SU-DHL-6 (cell line): Measurements from ENCODE around the gene NPAS2.

ENCODE experiments used
- H2AFZ ChIP-seq: fragments of 200-600 bp; sonication (generic); 2 replicates; pipeline ENCODE4 v1.6.1; 2014; ENCODE audit warnings: low read depth, mild to moderate bottlenecking, moderate library complexity, mixed read lengths, antibody characterized with exemption, low read length; ENCODE audit not compliant: severe bottlenecking
- H3F3A ChIP-seq: fragments of 200-600 bp; shearing (Covaris generic); 2 replicates; pipeline ENCODE4 v1.6.0; 2016; ENCODE audit warnings: antibody characterized with exemption, mild to moderate bottlenecking; ENCODE audit not compliant: insufficient read depth
- H3K27ac ChIP-seq: fragments of 200-600 bp; sonication (generic); 2 replicates; pipeline ENCODE4 v1.5.1; 2016; ENCODE audit warnings: low read depth, mild to moderate bottlenecking, low read length, moderate library complexity, mixed read lengths
- H3K27me3 ChIP-seq: fragments of 200-600 bp; sonication (generic), shearing (Covaris generic); 2 replicates; pipeline ENCODE4 v1.6.0; 2014; ENCODE audit warnings: mild to moderate bottlenecking, low read length
- H3K36me3 ChIP-seq: fragments of 200-600 bp; sonication (generic); 2 replicates; pipeline ENCODE4 v1.6.1; 2014; ENCODE audit warnings: mild to moderate bottlenecking, low read length, mixed read lengths
- H3K4me2 ChIP-seq: fragments of 300-600, 200-600 bp; shearing (Covaris generic), sonication (generic); 2 replicates; pipeline ENCODE4 v1.6.0; 2014; ENCODE audit warnings: low read length, low read depth, mild to moderate bottlenecking; ENCODE audit not compliant: poor library complexity, severe bottlenecking
- H3K4me3 ChIP-seq: fragments of 200-600 bp; sonication (generic); 2 replicates; pipeline ENCODE4 v1.5.1; 2014; ENCODE audit warnings: antibody characterized with exemption, low read length, mild to moderate bottlenecking, mixed read lengths; ENCODE audit not compliant: insufficient read depth, poor library complexity, severe bottlenecking
- H3K79me2 ChIP-seq: fragments of 200-600 bp; sonication (generic); 2 replicates; pipeline ENCODE4 v1.6.1; 2014; ENCODE audit warnings: mild to moderate bottlenecking, low read length, moderate library complexity; ENCODE audit not compliant: insufficient read depth
- H3K9ac ChIP-seq: fragments of 200-600 bp; sonication (generic); 2 replicates; pipeline ENCODE4 v1.7.0; 2014; ENCODE audit warnings: mild to moderate bottlenecking, low read length
- H3K9me2 ChIP-seq: fragments of 200-600 bp; sonication (generic); replicated peaks from 2 replicates; pipeline ENCODE4 v1.6.1; 2014; ENCODE audit warnings: low read length; ENCODE audit not compliant: insufficient read depth
- H3K9me3 ChIP-seq: fragments of 200-600 bp; sonication (generic); 2 replicates; pipeline ENCODE4 v1.6.1; 2014; ENCODE audit warnings: low read length, mixed read lengths; ENCODE audit not compliant: insufficient read depth
- H4K20me1 ChIP-seq: fragments of 200-600 bp; sonication (generic); 2 replicates; pipeline ENCODE4 v1.6.1; 2014; ENCODE audit warnings: low read depth, mild to moderate bottlenecking, antibody characterized with exemption, low read length, moderate library complexity, mixed read lengths
- CTCF ChIP-seq: fragments of 200-600 bp; sonication (generic); IDR thresholded peaks from one replicate; pipeline ENCODE4 v1.5.1; 2017; ENCODE audit warnings: antibody characterized with exemption, mild to moderate bottlenecking, low read length, moderate library complexity; ENCODE audit not compliant: insufficient read depth, poor library complexity, severe bottlenecking
- EZH2phosphoT487 ChIP-seq: fragments of 200-600 bp; sonication (generic), shearing (Covaris generic); conservative IDR thresholded peaks from 2 replicates; pipeline ENCODE4 v1.6.1; 2018; ENCODE audit warnings: mild to moderate bottlenecking, antibody characterized with exemption, low read length, moderate library complexity, mixed read lengths

NPAS2 gene

GRCh38 chr2:100993294-100993693 lies 173.4 kb downstream of the NPAS2 start:
- H3K9ac ChIP-seq = no peak overlapping the region
- H4K20me1 ChIP-seq = no peaks in the 10 kb centered on the region
- H3K27ac ChIP-seq = no peak overlapping the region
- H2AFZ ChIP-seq = no peak overlapping the region
- no peaks in the 10 kb centered on the region for H3K9me3 ChIP-seq
- H3K27me3 ChIP-seq = no peaks in the 10 kb centered on the region
- no peak overlapping the region for H3K4me3 ChIP-seq
- no peaks in the 10 kb centered on the region for H3K9me2 ChIP-seq
- no peaks in the 10 kb centered on the region for H3F3A ChIP-seq
- H3K79me2 ChIP-seq = no peaks in the 10 kb centered on the region
- H3K4me2 ChIP-seq = no peak overlapping the region
- no peaks in the 10 kb centered on the region for H3K36me3 ChIP-seq
- no peak for TF ChIP-seq CTCF
- no peak for TF ChIP-seq EZH2phosphoT487

- Histone ChIP-seq H3K27me3 (no peaks in the 10 kb centered on the region), H4K20me1 (no peaks in the 10 kb centered on the region), H3K4me3 (no peak overlapping the region), H3K4me2 (no peak overlapping the region), H3K27ac (no peak overlapping the region), H3F3A (no peaks in the 10 kb centered on the region), H3K9me3 (no peaks in the 10 kb centered on the region), H3K79me2 (no peaks in the 10 kb centered on the region), H3K9me2 (no peaks in the 10 kb centered on the region), H3K9ac (no peak overlapping the region), H3K36me3 (no peaks in the 10 kb centered on the region), H2AFZ (no peak overlapping the region)
- TF ChIP-seq EZH2phosphoT487 (no peak), CTCF (no peak)
Measured at GRCh38 chr2:100995309-100996075, 175.6 kb downstream of the NPAS2 start.

- Histone ChIP-seq H3K36me3 (peaks cover under 1% of the 10 kb centered on the region; the same call in 1 of the 2 replicates), H3K9me3 (no peaks in the 10 kb centered on the region), H3K27me3 (no peaks in the 10 kb centered on the region), H2AFZ (no peak overlapping the region), H3F3A (no peaks in the 10 kb centered on the region), H3K27ac (no peak overlapping the region), H4K20me1 (no peaks in the 10 kb centered on the region), H3K4me3 (no peak overlapping the region), H3K9ac (no peak overlapping the region), H3K79me2 (peaks cover 6% of the 10 kb centered on the region), H3K9me2 (no peaks in the 10 kb centered on the region), H3K4me2 (no peak overlapping the region)
- TF ChIP-seq CTCF = no peak
- TF ChIP-seq EZH2phosphoT487 = no peak
Measured at GRCh38 chr2:100997509-100998234, 177.7 kb downstream of the NPAS2 start.
